Stomach (tissue), 9 donors: ENCODE data around the gene OR10J1. TPM values are rescaled to one million over a fixed set of nuclear protein-coding genes. Genes with fewer than 3 reads are reported as not detected.

Source experiments
- DNase-seq, 2 donors: peaks; one replicate each; pipeline versions ENCODE4 v3.0.0 to v3.0.0-alpha.2; 2013 to 2019
- H3K27ac ChIP-seq, 5 donors: fragments of 200-600 bp in 4 of 5; sonication (generic) in 4 of 5; one replicate each; pipeline ENCODE4 v1.5.1; 2013 to 2019; ENCODE audit warnings: mild to moderate bottlenecking in 1 of 5, moderate library complexity in 1 of 5
- H3K27me3 ChIP-seq, 3 donors: fragments of 200-600 bp; sonication (generic); one replicate each; pipeline ENCODE4 v1.5.1; 2017 to 2019; ENCODE audit warnings: mixed run types in 1 of 3
- H3K36me3 ChIP-seq, 4 donors: fragments of 200-600 bp; sonication (generic); 1 replicate in 3 of 4; 2 replicates in 1 of 4; pipeline ENCODE4 v1.5.1; 2016 to 2019
- H3K4me1 ChIP-seq, 4 donors: fragments of 200-600 bp; sonication (generic); one replicate each; pipeline ENCODE4 v1.5.1; 2016 to 2019
- H3K4me3 ChIP-seq, 4 donors: fragments of 200-600 bp; sonication (generic) in 3 of 4; one replicate each; pipeline ENCODE4 v1.5.1; 2016 to 2019; ENCODE audit warnings: mild to moderate bottlenecking in 1 of 4
- H3K9me3 ChIP-seq, 4 donors: fragments of 200-600 bp; sonication (generic); one replicate each; pipeline ENCODE4 v1.5.1; 2016 to 2019
- CTCF ChIP-seq, 7 experiments: fragments of 450-650 bp in 4 of 7; fragments of 200-600 bp in 3 of 7; sonication (generic) in 3 of 7; IDR thresholded peaks; one replicate each; pipeline ENCODE4 v1.5.1; 2016 to 2019; ENCODE audit warnings: antibody characterized with exemption in 7 of 7, control low read depth in 2 of 7, mild to moderate bottlenecking in 1 of 7
- EP300 ChIP-seq: sonication (generic); formaldehyde crosslinking; IDR thresholded peaks from one replicate; pipeline ENCODE4 v1.6.1; 2017; ENCODE audit warnings: antibody characterized with exemption
- POLR2A ChIP-seq, 4 donors: fragments of 450-650 bp; IDR thresholded peaks; one replicate each; pipeline ENCODE4 v1.6.1; 2016; ENCODE audit warnings: antibody characterized with exemption in 4 of 4, control low read depth in 2 of 4, mild to moderate bottlenecking in 1 of 4, moderate library complexity in 1 of 4
- POLR2AphosphoS5 ChIP-seq, 3 donors: sonication (generic); formaldehyde crosslinking; IDR thresholded peaks; one replicate each; pipeline ENCODE4 v1.6.1; 2016; ENCODE audit warnings: antibody characterized with exemption in 3 of 3
- WGBS, 5 donors: extraction: QIAGEN DNeasy Blood & Tissue Kit in 3 of 5; methylation state at CpG; one replicate each; pipeline versions ENCODE4 v1.1.5 to v1.1.7; 2013 to 2018; 5-methylcytosine and 5-hydroxymethylcytosine counted together
- intact Hi-C: fragments of 100-400 bp; cut with DNase I; formaldehyde crosslinking; loops from one replicate; pipeline ENCODE4 v1.15.1; 2023; ENCODE audit warnings: low total_unique reads
- polyA plus RNA-seq, 3 donors: library from polyadenylated mRNA; stranded (reverse); fragments of 200-250 nt; gene quantifications; one replicate each; pipeline ENCODE4 v1.2.3, GENCODE V29; 2013
- total RNA-seq, 5 donors: library from RNA; depleted of rRNA; stranded (reverse); fragments of >200 nt; gene quantifications; one replicate each; pipeline versions ENCODE4 v1.1.0 to v1.2.3, GENCODE V29; 2014 to 2016
- donor health status: healthy with polysubstance abuse.
- donor health status: Bipolar disorder and iron deficiency.
- donor health status: healthy.

OR10J1 gene
- total and polyA plus RNA-seq, 8 donors = not detected

GRCh38 chr1:159469921-159470533, 30.5 kb downstream of the OR10J1 start:
- Histone ChIP-seq H3K4me3 (no peak overlapping the region), H3K36me3 (no peaks in the 10 kb centered on the region), H3K27me3 (no peaks in the 10 kb centered on the region), H3K9me3 (no peaks in the 10 kb centered on the region), H3K4me1 (no peaks in the 10 kb centered on the region), H3K27ac (no peak overlapping the region)
- no peak for TF ChIP-seq EP300
- TF ChIP-seq CTCF (IDR thresholded peaks at IDR 0.05) = no peak
- no peak for TF ChIP-seq POLR2A (IDR thresholded peaks at IDR 0.05)
- TF ChIP-seq POLR2AphosphoS5 (IDR thresholded peaks at IDR 0.05) = no peak
- intact Hi-C loops = no loop called here
- peak in 1 of 2 donors; percentile 3 for DNase-seq
- WGBS, 5 donors = 35 to 56% (median 43%) methylated on average over 4 of the region's 4 CpGs

- intact Hi-C loops = no loop called here
- Histone ChIP-seq H3K27me3 (no peaks in the 10 kb centered on the region), H3K9me3 (no peaks in the 10 kb centered on the region), H3K27ac (no peak overlapping the region), H3K36me3 (no peaks in the 10 kb centered on the region), H3K4me3 (no peak overlapping the region), H3K4me1 (no peaks in the 10 kb centered on the region)
- no peak for DNase-seq
- TF ChIP-seq POLR2A (IDR thresholded peaks at IDR 0.05) = no peak
- TF ChIP-seq POLR2AphosphoS5 (IDR thresholded peaks at IDR 0.05) = no peak
- TF ChIP-seq EP300 = no peak
- TF ChIP-seq CTCF (IDR thresholded peaks at IDR 0.05) = no peak
- WGBS, 5 donors = 68 to 86% (median 74%) methylated on average over 1 of the region's 1 CpG
These were observed 33.8 kb downstream of the OR10J1 start for GRCh38 chr1:159473335-159473734.

GRCh38 chr1:159474926-159475325, 35.4 kb downstream of the OR10J1 start:
- 55 to 69% (median 68%) methylated on average over 1 of the region's 1 CpG for WGBS, 5 donors
- Histone ChIP-seq H3K9me3 (no peaks in the 10 kb centered on the region), H3K27ac (no peak overlapping the region), H3K27me3 (no peaks in the 10 kb centered on the region), H3K4me1 (no peaks in the 10 kb centered on the region), H3K36me3 (no peaks in the 10 kb centered on the region), H3K4me3 (no peak overlapping the region)
- TF ChIP-seq POLR2AphosphoS5 (IDR thresholded peaks at IDR 0.05) = no peak
- TF ChIP-seq CTCF (IDR thresholded peaks at IDR 0.05) = no peak
- TF ChIP-seq EP300 = no peak
- no peak for TF ChIP-seq POLR2A (IDR thresholded peaks at IDR 0.05)
- intact Hi-C loops = no loop called here
- DNase-seq = no peak

- DNase-seq = no peak
- no peaks in the 10 kb centered on the region for H3K36me3 ChIP-seq
- intact Hi-C loops = no loop called here
- no peak overlapping the region for H3K4me3 ChIP-seq
- peaks cover 0 to 14% (median 5%) of the 10 kb centered on the region in 4 donors for H3K9me3 ChIP-seq
- H3K4me1 ChIP-seq = no peaks in the 10 kb centered on the region
- TF ChIP-seq POLR2AphosphoS5 (IDR thresholded peaks at IDR 0.05) = no peak
- no peak for TF ChIP-seq CTCF (IDR thresholded peaks at IDR 0.05)
- no peak for TF ChIP-seq POLR2A (IDR thresholded peaks at IDR 0.05)
- no peak for TF ChIP-seq EP300
- no peak overlapping the region for H3K27ac ChIP-seq
- WGBS, 5 donors = 76 to 87% (median 85%) methylated on average over 4 of the region's 4 CpGs
- H3K27me3 ChIP-seq = no peaks in the 10 kb centered on the region
These were observed 44.0 kb downstream of the OR10J1 start for GRCh38 chr1:159483501-159483900.

Other genes with a start within 250 kb of the OR10J1 start
- gene ACKR1, start 234.8 kb upstream of the OR10J1 start, total RNA-seq = 10 to 100 TPM in 3 of 5 donors, 1 to 10 TPM in 2; 4.3 to 23.2 (median 10.5) TPM
- gene ACKR1, start 234.8 kb upstream of the OR10J1 start, polyA plus RNA-seq = 10 to 100 TPM in 2 of 3 donors, 1 to 10 TPM in 1; 6.8 to 41.3 (median 14.4) TPM
- 1 to 10 TPM in 2 of 5 donors, not detected in 3; 1.1 to 5.2 TPM for gene FCER1A, start 137.4 kb upstream of the OR10J1 start, total RNA-seq
- gene FCER1A, start 137.4 kb upstream of the OR10J1 start, polyA plus RNA-seq = 1 to 10 TPM in 2 of 3 donors, not detected in 1; 1.7 to 4.7 TPM
- not detected for gene OR10J4, start 7.5 kb upstream of the OR10J1 start, total RNA-seq
- gene OR10J4, start 7.5 kb upstream of the OR10J1 start, polyA plus RNA-seq = not detected
- gene OR10J5, start 96.3 kb downstream of the OR10J1 start, total RNA-seq = not detected
- not detected for gene OR10J5, start 96.3 kb downstream of the OR10J1 start, polyA plus RNA-seq
- gene APCS, start 148.1 kb downstream of the OR10J1 start, total RNA-seq = not detected
- not detected for gene APCS, start 148.1 kb downstream of the OR10J1 start, polyA plus RNA-seq